ENCODE measurements around the gene IGFBP6. TPM values are rescaled to one million over a fixed set of nuclear protein-coding genes. Genes with fewer than 3 reads are reported as not detected.

Gene IGFBP6
- total and polyA plus RNA-seq, 9 of the 15 experiments (the other 6 are each of a cell fraction or from before 2014, with no cell fraction given), result 0.15 to 1.4 (median 0.54) TPM

DNA sequence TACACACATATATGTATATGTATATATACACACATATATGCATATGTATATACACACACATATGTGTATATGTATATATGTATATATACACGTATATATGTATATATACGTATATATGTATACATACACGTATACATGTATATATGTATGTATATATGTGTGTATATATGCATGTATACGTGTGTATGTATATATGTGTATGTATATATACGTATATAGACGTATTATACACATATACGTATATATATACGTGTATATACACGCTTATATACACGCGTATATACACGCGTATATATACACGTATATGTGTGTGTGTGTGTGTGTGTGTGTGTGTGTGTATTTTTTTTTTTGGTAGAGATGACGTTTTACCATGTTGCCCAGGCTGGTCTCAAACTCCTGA is 50.2 kb downstream of the IGFBP6 start:
- peaks cover 5% of the 10 kb centered on the region for H3K9me3 ChIP-seq (replicated peaks; ENCODE audit: control insufficient read depth, insufficient read depth, low read depth, low read length)
- POLR2A ChIA-PET, result no interaction called here
- CTCF ChIA-PET (ENCODE audit: low intra/inter-chr PET ratio), result interaction anchor here (0.6 kb wide), 1 partner anchor 1128 kb away, joined by 3 read pairs; no protein-coding TSS in a partner anchor
- FAIRE-seq, result no peak
- no TSS peak for BruUV-seq (replicated peaks)
- H2AFZ ChIP-seq (ENCODE audit: low read depth, low read length), result no peak overlapping the region
- H3K4me2 ChIP-seq (ENCODE audit: insufficient read depth, low read length), result no peak overlapping the region
- no peaks in the 10 kb centered on the region for H3K27me3 ChIP-seq (ENCODE audit: control insufficient read depth in 2 of 2, insufficient read depth in 2 of 2, low read length in 2 of 2)
- DNase-seq (ENCODE audit: extremely low read depth in 1 of 4, low spot score in 3 of 4), result no peak
- WGBS (ENCODE audit: insufficient coverage, low coverage, missing lambda C conversion rate), result 82% methylated on average over 13 of the region's 15 CpGs
- H3K4me1 ChIP-seq (replicated peaks in 1 of 2; ENCODE audit: control insufficient read depth in 2 of 2, insufficient read depth in 2 of 2, low read length in 2 of 2), result peaks cover 6 to 9% of the 10 kb centered on the region in 2 experiments; a peak in 3 of 5 replicates
- H3K9me1 ChIP-seq (ENCODE audit: control insufficient read depth, insufficient read depth, low read length), result no peaks in the 10 kb centered on the region
- no peaks in the 10 kb centered on the region for H3K36me3 ChIP-seq (ENCODE audit: control insufficient read depth, insufficient read depth, low read length)
- intact Hi-C loops (cut with micrococcal nuclease) (no loop called here), in situ Hi-C loops (cut with MboI) (no loop called here)
- no peaks in the 10 kb centered on the region for H3K79me2 ChIP-seq (ENCODE audit: control insufficient read depth, insufficient read depth, low read length)
- H3K9ac ChIP-seq (ENCODE audit: insufficient read depth in 1 of 2, low read depth in 2 of 2, low read length in 2 of 2), result no peak overlapping the region
- no peak overlapping the region for H3K27ac ChIP-seq (ENCODE audit: extremely low read depth, low read depth, low read length)
- H3K4me3 ChIP-seq, result no peak overlapping the region
- no peaks in the 10 kb centered on the region for H4K20me1 ChIP-seq (replicated peaks; ENCODE audit: control insufficient read depth, insufficient read depth, low read length)
- ATAC-seq, result no peak
- TF ChIP-seq, protein P1, sequence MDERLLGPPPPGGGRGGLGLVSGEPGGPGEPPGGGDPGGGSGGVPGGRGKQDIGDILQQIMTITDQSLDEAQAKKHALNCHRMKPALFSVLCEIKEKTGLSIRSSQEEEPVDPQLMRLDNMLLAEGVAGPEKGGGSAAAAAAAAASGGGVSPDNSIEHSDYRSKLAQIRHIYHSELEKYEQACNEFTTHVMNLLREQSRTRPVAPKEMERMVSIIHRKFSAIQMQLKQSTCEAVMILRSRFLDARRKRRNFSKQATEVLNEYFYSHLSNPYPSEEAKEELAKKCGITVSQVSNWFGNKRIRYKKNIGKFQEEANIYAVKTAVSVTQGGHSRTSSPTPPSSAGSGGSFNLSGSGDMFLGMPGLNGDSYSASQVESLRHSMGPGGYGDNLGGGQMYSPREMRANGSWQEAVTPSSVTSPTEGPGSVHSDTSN (CRISPR knock-in tag; IDR thresholded peaks at IDR 0.05; ENCODE audit: low read depth), result no peak
- TF ChIP-seq, protein P1 (tag; conservative IDR thresholded peaks at IDR 0.05; ENCODE audit: low read depth), result no peak
- TF ChIP-seq ZNF408 (CRISPR knock-in tag; IDR thresholded peaks at IDR 0.05; ENCODE audit: low read depth) (peak; percentile 97), ZFP1 (CRISPR knock-in tag; IDR thresholded peaks at IDR 0.05) (0 out of 2 replicates have a peak, but pooled peaks have one; percentile 42), NFATC3 (IDR thresholded peaks at IDR 0.05) (no peak), BCL6 (CRISPR knock-in tag; IDR thresholded peaks at IDR 0.05) (no peak), SUPT5H (IDR thresholded peaks at IDR 0.05) (no peak), SMAD4 (CRISPR knock-in tag; conservative IDR thresholded peaks at IDR 0.05) (no peak), ZNF263 (CRISPR knock-in tag; IDR thresholded peaks at IDR 0.05; ENCODE audit: borderline replicate concordance) (no peak), ERF (CRISPR knock-in tag; IDR thresholded peaks at IDR 0.05) (no peak), FOXA3 (CRISPR knock-in tag; conservative IDR thresholded peaks at IDR 0.05 in 1 of 2, IDR thresholded peaks at IDR 0.05 in 1 of 2) (no peak), ZNF764 (CRISPR knock-in tag; IDR thresholded peaks at IDR 0.05; ENCODE audit: low read depth) (no peak)
- TF ChIP-seq, protein P2, sequence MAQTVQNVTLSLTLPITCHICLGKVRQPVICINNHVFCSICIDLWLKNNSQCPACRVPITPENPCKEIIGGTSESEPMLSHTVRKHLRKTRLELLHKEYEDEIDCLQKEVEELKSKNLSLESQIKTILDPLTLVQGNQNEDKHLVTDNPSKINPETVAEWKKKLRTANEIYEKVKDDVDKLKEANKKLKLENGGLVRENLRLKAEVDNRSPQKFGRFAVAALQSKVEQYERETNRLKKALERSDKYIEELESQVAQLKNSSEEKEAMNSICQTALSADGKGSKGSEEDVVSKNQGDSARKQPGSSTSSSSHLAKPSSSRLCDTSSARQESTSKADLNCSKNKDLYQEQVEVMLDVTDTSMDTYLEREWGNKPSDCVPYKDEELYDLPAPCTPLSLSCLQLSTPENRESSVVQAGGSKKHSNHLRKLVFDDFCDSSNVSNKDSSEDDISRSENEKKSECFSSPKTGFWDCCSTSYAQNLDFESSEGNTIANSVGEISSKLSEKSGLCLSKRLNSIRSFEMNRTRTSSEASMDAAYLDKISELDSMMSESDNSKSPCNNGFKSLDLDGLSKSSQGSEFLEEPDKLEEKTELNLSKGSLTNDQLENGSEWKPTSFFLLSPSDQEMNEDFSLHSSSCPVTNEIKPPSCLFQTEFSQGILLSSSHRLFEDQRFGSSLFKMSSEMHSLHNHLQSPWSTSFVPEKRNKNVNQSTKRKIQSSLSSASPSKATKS (CRISPR knock-in tag; IDR thresholded peaks at IDR 0.05), result peak; percentile 90
- TF ChIP-seq, protein P3, sequence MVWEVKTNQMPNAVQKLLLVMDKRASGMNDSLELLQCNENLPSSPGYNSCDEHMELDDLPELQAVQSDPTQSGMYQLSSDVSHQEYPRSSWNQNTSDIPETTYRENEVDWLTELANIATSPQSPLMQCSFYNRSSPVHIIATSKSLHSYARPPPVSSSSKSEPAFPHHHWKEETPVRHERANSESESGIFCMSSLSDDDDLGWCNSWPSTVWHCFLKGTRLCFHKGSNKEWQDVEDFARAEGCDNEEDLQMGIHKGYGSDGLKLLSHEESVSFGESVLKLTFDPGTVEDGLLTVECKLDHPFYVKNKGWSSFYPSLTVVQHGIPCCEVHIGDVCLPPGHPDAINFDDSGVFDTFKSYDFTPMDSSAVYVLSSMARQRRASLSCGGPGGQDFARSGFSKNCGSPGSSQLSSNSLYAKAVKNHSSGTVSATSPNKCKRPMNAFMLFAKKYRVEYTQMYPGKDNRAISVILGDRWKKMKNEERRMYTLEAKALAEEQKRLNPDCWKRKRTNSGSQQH (CRISPR knock-in tag; IDR thresholded peaks at IDR 0.05), result no peak
- TF ChIP-seq, protein P4, sequence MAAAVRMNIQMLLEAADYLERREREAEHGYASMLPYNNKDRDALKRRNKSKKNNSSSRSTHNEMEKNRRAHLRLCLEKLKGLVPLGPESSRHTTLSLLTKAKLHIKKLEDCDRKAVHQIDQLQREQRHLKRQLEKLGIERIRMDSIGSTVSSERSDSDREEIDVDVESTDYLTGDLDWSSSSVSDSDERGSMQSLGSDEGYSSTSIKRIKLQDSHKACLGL (CRISPR knock-in tag; IDR thresholded peaks at IDR 0.05; ENCODE audit: borderline replicate concordance, poor library complexity, severe bottlenecking), result peak; percentile 76
